HepG2 (cell line): ENCODE data around the gene MCRS1. TPM values are rescaled to one million over a fixed set of nuclear protein-coding genes. Genes with fewer than 3 reads are reported as not detected.

Experiments
- CHCHD3 ChIP-seq: sonication (generic); formaldehyde crosslinking; IDR thresholded peaks from 2 replicates; pipeline ENCODE4 v1.8.0; 2022; ENCODE audit warnings: mild to moderate bottlenecking, missing genetic modification reagents, moderate library complexity
- ELF4 ChIP-seq: sonication (generic); formaldehyde crosslinking; IDR thresholded peaks from 2 replicates; pipeline ENCODE4 v1.5.0; 2020; ENCODE audit warnings: missing genetic modification reagents, mild to moderate bottlenecking, moderate library complexity, borderline replicate concordance
- EP300 ChIP-seq, 3 experiments: sonication (generic) in 1 of 3; formaldehyde crosslinking in 1 of 3; IDR thresholded peaks; 2 replicates each; pipeline versions ENCODE4 v1.5.1 to v1.6.1; 2011 to 2020; ENCODE audit warnings: low read depth in 2 of 3, low read length in 2 of 3, borderline replicate concordance in 1 of 3, improper control_type of control experiment in 1 of 3, mild to moderate bottlenecking in 1 of 3, missing genetic modification reagents in 1 of 3, moderate library complexity in 1 of 3
- ERF ChIP-seq: IDR thresholded peaks from 2 replicates; pipeline ENCODE4 v1.6.1; 2018; ENCODE audit warnings: missing biosample characterization, missing genetic modification reagents
- HNRNPUL1 ChIP-seq: fragments of 200-400 bp; formaldehyde crosslinking; IDR thresholded peaks from 2 replicates; pipeline ENCODE4 v1.6.1; 2017; ENCODE audit warnings: low read depth, mild to moderate bottlenecking, low read length, moderate library complexity
- MTA3 ChIP-seq: sonication (generic); formaldehyde crosslinking; IDR thresholded peaks from 2 replicates; pipeline ENCODE4 v1.4.0; 2020; ENCODE audit warnings: missing genetic modification reagents
- NFATC3 ChIP-seq: sonication (generic); formaldehyde crosslinking; IDR thresholded peaks from 2 replicates; pipeline ENCODE4 v1.5.1; 2020; ENCODE audit warnings: mild to moderate bottlenecking, missing genetic modification reagents
- NRL ChIP-seq: sonication (generic); formaldehyde crosslinking; IDR thresholded peaks from 2 replicates; pipeline ENCODE4 v1.5.0; 2020; ENCODE audit warnings: missing genetic modification reagents, mild to moderate bottlenecking, moderate library complexity, borderline replicate concordance
- PHB2 ChIP-seq: fragments of 450-650 bp; IDR thresholded peaks from 2 replicates; pipeline ENCODE4 v1.6.1; 2018; ENCODE audit not compliant: partially characterized antibody
- POLR2AphosphoS5 ChIP-seq: IDR thresholded peaks from 2 replicates; pipeline ENCODE4 v1.6.1; 2012; ENCODE audit warnings: low read depth, low read length
- RAD51 ChIP-seq: fragments of 450-650 bp; IDR thresholded peaks from 2 replicates; pipeline ENCODE4 v1.6.1; 2016; ENCODE audit warnings: borderline replicate concordance
- SIN3A ChIP-seq: IDR thresholded peaks from 2 replicates; pipeline ENCODE4 v1.6.1; 2011; ENCODE audit warnings: low read depth, mild to moderate bottlenecking, control low read depth, low read length, borderline replicate concordance
- SRF ChIP-seq: IDR thresholded peaks from 2 replicates; pipeline ENCODE4 v1.6.1; 2011; ENCODE audit warnings: mild to moderate bottlenecking, low read depth, low read length, moderate library complexity
- SRSF1 ChIP-seq: fragments of 200-400 bp; formaldehyde crosslinking; optimal IDR thresholded peaks from 2 replicates; pipeline ENCODE3; 2017; ENCODE audit warnings: mild to moderate bottlenecking, low read depth, low read length, moderate library complexity
- ZKSCAN1 ChIP-seq: fragments of 150-350 bp; IDR thresholded peaks from 2 replicates; pipeline ENCODE4 v1.6.1; 2014; ENCODE audit warnings: low read length
- ZKSCAN8 ChIP-seq: IDR thresholded peaks from 2 replicates; pipeline ENCODE4 v1.6.1; 2016; ENCODE audit warnings: borderline replicate concordance, missing genetic modification reagents, missing compliant biosample characterization
- ZNF207 ChIP-seq: fragments of 450-650 bp; IDR thresholded peaks from 2 replicates; pipeline ENCODE4 v1.6.1; 2016; ENCODE audit warnings: antibody characterized with exemption, borderline replicate concordance
- ZNF274 ChIP-seq: sonication (generic); formaldehyde crosslinking; IDR thresholded peaks from 2 replicates; pipeline ENCODE4 v1.5.1; 2020; ENCODE audit warnings: mild to moderate bottlenecking, missing genetic modification reagents
- ZNF3 ChIP-seq: IDR thresholded peaks from 2 replicates; pipeline ENCODE4 v1.7.0; 2017; ENCODE audit warnings: inconsistent platforms
- ZNF354B ChIP-seq: sonication (generic); formaldehyde crosslinking; IDR thresholded peaks from 2 replicates; pipeline ENCODE4 v1.8.0; 2022; ENCODE audit warnings: mild to moderate bottlenecking, missing genetic modification reagents
- ZNF724P ChIP-seq: sonication (generic); formaldehyde crosslinking; IDR thresholded peaks from 2 replicates; pipeline ENCODE4 v1.8.0; 2022; ENCODE audit warnings: missing genetic modification reagents, borderline replicate concordance
- ZSCAN25 ChIP-seq: sonication (generic); formaldehyde crosslinking; IDR thresholded peaks from 2 replicates; pipeline ENCODE4 v1.8.0; 2022; ENCODE audit warnings: mild to moderate bottlenecking, missing genetic modification reagents
- ZSCAN30 ChIP-seq: sonication (generic); formaldehyde crosslinking; IDR thresholded peaks from 2 replicates; pipeline ENCODE4 v1.5.0; 2020; ENCODE audit warnings: mild to moderate bottlenecking, missing genetic modification reagents
- polyA plus RNA-seq, 8 experiments: library from polyadenylated mRNA; depleted of rRNA in 3 of 8; stranded (reverse) in 7 of 8; unstranded in 1 of 8; fragments of >200 nt; fragmentation: Illumina TruSeq in 4 of 8; extraction: Trizol in 4 of 8; gene quantifications; 2 replicates each; pipeline versions ENCODE4 v1.2.1 to v1.2.3, GENCODE V29; 2011 to 2016; ENCODE audit warnings: low read depth in 4 of 8, missing spikeins in 1 of 8, mixed read lengths in 1 of 8; ENCODE audit not compliant: insufficient read depth in 1 of 8
- total RNA-seq, 5 experiments: library from RNA; depleted of rRNA; stranded (reverse); fragments of >200 nt; fragmentation: Illumina TruSeq; extraction: Trizol; gene quantifications; 2 replicates each; pipeline ENCODE4 v1.2.3, GENCODE V29; 2016; ENCODE audit warnings: low read depth in 1 of 5
- TF ChIP-seq, protein P1 (sequence below): sonication (generic); formaldehyde crosslinking; IDR thresholded peaks from 2 replicates; pipeline ENCODE4 v1.8.0; 2022; ENCODE audit warnings: low read depth, missing genetic modification reagents
- TF ChIP-seq, protein P2 (sequence below): sonication (generic); formaldehyde crosslinking; IDR thresholded peaks from 2 replicates; pipeline ENCODE4 v1.4.0; 2020; ENCODE audit warnings: mild to moderate bottlenecking, missing genetic modification reagents
- TF ChIP-seq, protein P3 (sequence below), 2 experiments: sonication (generic) in 1 of 2; formaldehyde crosslinking in 1 of 2; IDR thresholded peaks; 2 replicates each; pipeline versions ENCODE4 v1.4.0 to v1.6.1; 2018 to 2020; ENCODE audit warnings: missing genetic modification reagents in 2 of 2, borderline replicate concordance in 1 of 2, low read depth in 1 of 2, mild to moderate bottlenecking in 1 of 2, missing biosample characterization in 1 of 2

Gene MCRS1
- total and polyA plus RNA-seq, 2 of the 13 experiments (the other 11 are each of a cell fraction or from before 2014, with no cell fraction given): 51.0 to 66.3 TPM

DNA sequence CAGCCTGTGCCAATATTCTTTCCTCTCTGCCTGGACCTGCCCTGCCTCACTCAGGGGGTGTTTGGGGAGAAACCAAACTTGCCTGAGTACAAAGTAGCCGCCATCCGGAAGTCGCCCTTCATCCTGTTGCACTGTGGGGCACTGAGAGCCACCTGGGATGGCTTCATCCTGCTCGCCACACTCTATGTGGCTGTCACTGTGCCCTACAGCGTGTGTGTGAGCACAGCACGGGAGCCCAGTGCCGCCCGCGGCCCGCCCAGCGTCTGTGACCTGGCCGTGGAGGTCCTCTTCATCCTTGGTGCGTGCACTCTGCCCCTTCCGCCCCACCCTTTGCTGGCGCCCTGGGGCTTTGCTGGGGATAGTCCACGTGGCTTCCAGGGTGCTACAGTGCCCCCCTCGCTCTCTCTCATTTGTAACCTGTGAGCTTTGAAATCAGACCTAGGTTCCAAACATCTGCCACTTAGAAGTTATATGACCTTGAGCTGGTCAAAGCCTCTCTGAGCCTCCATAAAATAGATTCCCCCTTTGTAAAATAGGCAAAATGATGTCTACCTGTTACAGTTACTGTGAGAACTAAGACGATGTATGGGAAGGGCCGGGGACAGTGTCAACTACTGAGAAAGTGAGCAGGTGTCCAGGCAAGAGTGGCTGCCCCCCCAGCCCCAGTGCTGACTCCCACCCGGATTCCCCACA, 24.6 kb downstream of the MCRS1 start (continued):
- TF ChIP-seq, protein P1, sequence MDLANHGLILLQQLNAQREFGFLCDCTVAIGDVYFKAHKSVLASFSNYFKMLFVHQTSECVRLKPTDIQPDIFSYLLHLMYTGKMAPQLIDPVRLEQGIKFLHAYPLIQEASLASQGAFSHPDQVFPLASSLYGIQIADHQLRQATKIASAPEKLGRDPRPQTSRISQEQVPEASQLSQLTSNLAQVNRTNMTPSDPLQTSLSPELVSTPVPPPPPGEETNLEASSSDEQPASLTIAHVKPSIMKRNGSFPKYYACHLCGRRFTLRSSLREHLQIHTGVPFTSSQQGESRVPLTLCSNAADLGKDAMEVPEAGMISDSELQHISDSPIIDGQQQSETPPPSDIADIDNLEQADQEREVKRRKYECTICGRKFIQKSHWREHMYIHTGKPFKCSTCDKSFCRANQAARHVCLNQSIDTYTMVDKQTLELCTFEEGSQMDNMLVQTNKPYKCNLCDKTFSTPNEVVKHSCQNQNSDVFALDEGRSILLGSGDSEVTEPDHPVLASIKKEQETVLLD (CRISPR knock-in tag): no peak
- TF ChIP-seq ZNF3 (CRISPR knock-in tag) (no peak), ZNF274 (CRISPR knock-in tag) (no peak), ZNF724P (CRISPR knock-in tag) (no peak), ZKSCAN1 (no peak), ZNF354B (CRISPR knock-in tag) (no peak), ZSCAN25 (CRISPR knock-in tag) (no peak), POLR2AphosphoS5 (no peak), PHB2 (no peak), EP300 (IDR thresholded peaks at IDR 0.05; ENCODE audit: low read depth in 2 of 2, low read length in 2 of 2) (no peak), EP300 (CRISPR knock-in tag; IDR thresholded peaks at IDR 0.05; ENCODE audit: borderline replicate concordance) (no peak), MTA3 (CRISPR knock-in tag) (no peak), SRSF1 (no peak), HNRNPUL1 (no peak), SRF (no peak), NFATC3 (CRISPR knock-in tag) (no peak), RAD51 (no peak), ELF4 (CRISPR knock-in tag) (no peak), ZSCAN30 (CRISPR knock-in tag) (no peak), CHCHD3 (no peak), NRL (CRISPR knock-in tag) (no peak), ZKSCAN8 (CRISPR knock-in tag) (no peak), ERF (no peak), SIN3A (no peak), ZNF207 (no peak)
- TF ChIP-seq, protein P2, sequence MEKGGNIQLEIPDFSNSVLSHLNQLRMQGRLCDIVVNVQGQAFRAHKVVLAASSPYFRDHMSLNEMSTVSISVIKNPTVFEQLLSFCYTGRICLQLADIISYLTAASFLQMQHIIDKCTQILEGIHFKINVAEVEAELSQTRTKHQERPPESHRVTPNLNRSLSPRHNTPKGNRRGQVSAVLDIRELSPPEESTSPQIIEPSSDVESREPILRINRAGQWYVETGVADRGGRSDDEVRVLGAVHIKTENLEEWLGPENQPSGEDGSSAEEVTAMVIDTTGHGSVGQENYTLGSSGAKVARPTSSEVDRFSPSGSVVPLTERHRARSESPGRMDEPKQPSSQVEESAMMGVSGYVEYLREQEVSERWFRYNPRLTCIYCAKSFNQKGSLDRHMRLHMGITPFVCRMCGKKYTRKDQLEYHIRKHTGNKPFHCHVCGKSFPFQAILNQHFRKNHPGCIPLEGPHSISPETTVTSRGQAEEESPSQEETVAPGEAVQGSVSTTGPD (CRISPR knock-in tag): no peak
- TF ChIP-seq, protein P3, sequence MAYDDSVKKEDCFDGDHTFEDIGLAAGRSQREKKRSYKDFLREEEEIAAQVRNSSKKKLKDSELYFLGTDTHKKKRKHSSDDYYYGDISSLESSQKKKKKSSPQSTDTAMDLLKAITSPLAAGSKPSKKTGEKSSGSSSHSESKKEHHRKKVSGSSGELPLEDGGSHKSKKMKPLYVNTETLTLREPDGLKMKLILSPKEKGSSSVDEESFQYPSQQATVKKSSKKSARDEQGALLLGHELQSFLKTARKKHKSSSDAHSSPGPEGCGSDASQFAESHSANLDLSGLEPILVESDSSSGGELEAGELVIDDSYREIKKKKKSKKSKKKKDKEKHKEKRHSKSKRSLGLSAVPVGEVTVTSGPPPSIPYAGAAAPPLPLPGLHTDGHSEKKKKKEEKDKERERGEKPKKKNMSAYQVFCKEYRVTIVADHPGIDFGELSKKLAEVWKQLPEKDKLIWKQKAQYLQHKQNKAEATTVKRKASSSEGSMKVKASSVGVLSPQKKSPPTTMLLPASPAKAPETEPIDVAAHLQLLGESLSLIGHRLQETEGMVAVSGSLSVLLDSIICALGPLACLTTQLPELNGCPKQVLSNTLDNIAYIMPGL (CRISPR knock-in tag; IDR thresholded peaks at IDR 0.05; ENCODE audit: borderline replicate concordance in 1 of 2, low read depth in 1 of 2): peak in 1 of 2 experiments; percentile 46; a peak in 1 of 4 replicates
